Measurements from ENCODE around the gene ARIH2. TPM values are rescaled to one million over a fixed set of nuclear protein-coding genes. Genes with fewer than 3 reads are reported as not detected.

ARIH2 gene
- total RNA-seq, 1 experiment from 2014 or later: 122 TPM

DNA sequence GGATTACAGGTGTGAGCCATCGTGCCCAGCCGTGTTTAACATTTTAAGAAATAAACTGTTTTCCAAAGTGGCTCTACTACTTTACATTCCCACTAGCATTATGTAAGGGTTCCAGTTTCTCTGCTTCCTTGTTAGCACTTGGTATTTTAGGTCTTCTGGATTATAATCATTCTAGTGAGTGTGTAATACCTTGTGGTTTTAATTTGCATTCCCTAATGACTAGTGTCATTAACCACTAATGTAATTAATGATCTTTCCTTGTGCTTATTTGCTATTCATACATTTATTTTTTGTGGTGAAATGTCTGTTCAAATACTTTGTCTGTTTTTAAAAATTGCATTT, 30.7 kb downstream of the ARIH2 start:
- no peak overlapping the region for H4K91ac ChIP-seq (ENCODE audit: insufficient read length, low read depth, low read length)
- no peaks in the 10 kb centered on the region; the same call in 1 of the 2 replicates for H3K79me2 ChIP-seq (ENCODE audit: insufficient read depth, low read length)
- no peak overlapping the region for H3K18ac ChIP-seq (ENCODE audit: insufficient read length, low read depth, low read length)
- no peak overlapping the region for H2BK12ac ChIP-seq (ENCODE audit: insufficient read length, low read depth, low read length)
- no peak overlapping the region for H4K5ac ChIP-seq (ENCODE audit: insufficient read length, low read depth, low read length)
- no peak for DNase-seq
- no peak overlapping the region for H2BK5ac ChIP-seq (ENCODE audit: insufficient read length, low read length)
- H3K27me3 ChIP-seq (ENCODE audit: insufficient read depth, low read length): no peaks in the 10 kb centered on the region
- H3K4me1 ChIP-seq (ENCODE audit: insufficient read depth, low read length): no peaks in the 10 kb centered on the region
- no peaks in the 10 kb centered on the region for H4K20me1 ChIP-seq (ENCODE audit: control insufficient read depth, insufficient read depth, insufficient read length)
- H3K56ac ChIP-seq (ENCODE audit: insufficient read length, low read depth, low read length): no peak overlapping the region
- H3K4me2 ChIP-seq (ENCODE audit: insufficient read depth, insufficient read length, low read length): no peak overlapping the region
- Mint-ChIP-seq H3K4me3 (no peak overlapping the region), H3K9me3 (no peaks in the 10 kb centered on the region), H3K36me3 (ENCODE audit: insufficient read depth in 1 of 3, low read depth in 3 of 3) (peaks cover 10 to 18% (median 14%) of the 10 kb centered on the region in 3 experiments; a peak in 6 of 7 replicates), H3K27me3 (ENCODE audit: low read depth) (no peaks in the 10 kb centered on the region), H3K4me1 (peaks cover 4 to 10% of the 10 kb centered on the region in 2 experiments; a peak in 3 of 4 replicates), H3K27ac (peak overlapping the region in 2 of 3 experiments; percentile 22 to 40; a peak in 2 of 7 replicates)
- H3K14ac ChIP-seq (ENCODE audit: insufficient read depth, low read length): no peak overlapping the region
- H2BK120ac ChIP-seq (ENCODE audit: low read depth, low read length, poor library complexity, severe bottlenecking): no peak overlapping the region
- H2AK5ac ChIP-seq (ENCODE audit: insufficient read length, low read length): no peak overlapping the region
- no peak overlapping the region for H4K8ac ChIP-seq (replicated peaks; ENCODE audit: insufficient read length, low read depth, low read length)
- no peak overlapping the region for H2BK15ac ChIP-seq (ENCODE audit: low read depth, low read length)
- TF ChIP-seq, protein P1, sequence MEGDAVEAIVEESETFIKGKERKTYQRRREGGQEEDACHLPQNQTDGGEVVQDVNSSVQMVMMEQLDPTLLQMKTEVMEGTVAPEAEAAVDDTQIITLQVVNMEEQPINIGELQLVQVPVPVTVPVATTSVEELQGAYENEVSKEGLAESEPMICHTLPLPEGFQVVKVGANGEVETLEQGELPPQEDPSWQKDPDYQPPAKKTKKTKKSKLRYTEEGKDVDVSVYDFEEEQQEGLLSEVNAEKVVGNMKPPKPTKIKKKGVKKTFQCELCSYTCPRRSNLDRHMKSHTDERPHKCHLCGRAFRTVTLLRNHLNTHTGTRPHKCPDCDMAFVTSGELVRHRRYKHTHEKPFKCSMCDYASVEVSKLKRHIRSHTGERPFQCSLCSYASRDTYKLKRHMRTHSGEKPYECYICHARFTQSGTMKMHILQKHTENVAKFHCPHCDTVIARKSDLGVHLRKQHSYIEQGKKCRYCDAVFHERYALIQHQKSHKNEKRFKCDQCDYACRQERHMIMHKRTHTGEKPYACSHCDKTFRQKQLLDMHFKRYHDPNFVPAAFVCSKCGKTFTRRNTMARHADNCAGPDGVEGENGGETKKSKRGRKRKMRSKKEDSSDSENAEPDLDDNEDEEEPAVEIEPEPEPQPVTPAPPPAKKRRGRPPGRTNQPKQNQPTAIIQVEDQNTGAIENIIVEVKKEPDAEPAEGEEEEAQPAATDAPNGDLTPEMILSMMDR (conservative IDR thresholded peaks at IDR 0.05): no peak
- H3K9ac ChIP-seq (ENCODE audit: extremely low read depth, insufficient read length, low read length): no peak overlapping the region
- no peak overlapping the region for H3K4ac ChIP-seq (ENCODE audit: low read depth, low read length)
- H3K23me2 ChIP-seq (ENCODE audit: insufficient read length, low read depth, low read length, poor library complexity, severe bottlenecking): no peaks in the 10 kb centered on the region
- no peaks in the 10 kb centered on the region for H3K9me3 ChIP-seq (ENCODE audit: control insufficient read depth, low read depth, low read length)
- no peak overlapping the region for H3K27ac ChIP-seq (ENCODE audit: insufficient read length, low read depth, low read length)
- no peak overlapping the region for H2AFZ ChIP-seq (ENCODE audit: low read length)
- H3K79me1 ChIP-seq (ENCODE audit: insufficient read depth, low read depth, low read length, poor library complexity, severe bottlenecking): no peaks in the 10 kb centered on the region
- no peak overlapping the region for H2BK20ac ChIP-seq (ENCODE audit: low read depth, low read length, poor library complexity, severe bottlenecking)
- H3T11ph ChIP-seq (ENCODE audit: low read length): no peak overlapping the region
- WGBS (ENCODE audit: extremely low coverage, insufficient read length, low lambda C conversion rate): no CpG with 5 or more reads among the region's 2 CpGs
- no peak overlapping the region for H3K23ac ChIP-seq (ENCODE audit: insufficient read length, low read depth, low read length)
